NCI-H1105 treated with DMSO at 0.1 percent for 48 hours (cell line): ENCODE measurements around the gene HBS1L.

ENCODE experiments used
- DNase-seq: peaks from one replicate; lab custom pipeline; 2025; lab: John Stamatoyannopoulos, UW

Gene HBS1L

DNA sequence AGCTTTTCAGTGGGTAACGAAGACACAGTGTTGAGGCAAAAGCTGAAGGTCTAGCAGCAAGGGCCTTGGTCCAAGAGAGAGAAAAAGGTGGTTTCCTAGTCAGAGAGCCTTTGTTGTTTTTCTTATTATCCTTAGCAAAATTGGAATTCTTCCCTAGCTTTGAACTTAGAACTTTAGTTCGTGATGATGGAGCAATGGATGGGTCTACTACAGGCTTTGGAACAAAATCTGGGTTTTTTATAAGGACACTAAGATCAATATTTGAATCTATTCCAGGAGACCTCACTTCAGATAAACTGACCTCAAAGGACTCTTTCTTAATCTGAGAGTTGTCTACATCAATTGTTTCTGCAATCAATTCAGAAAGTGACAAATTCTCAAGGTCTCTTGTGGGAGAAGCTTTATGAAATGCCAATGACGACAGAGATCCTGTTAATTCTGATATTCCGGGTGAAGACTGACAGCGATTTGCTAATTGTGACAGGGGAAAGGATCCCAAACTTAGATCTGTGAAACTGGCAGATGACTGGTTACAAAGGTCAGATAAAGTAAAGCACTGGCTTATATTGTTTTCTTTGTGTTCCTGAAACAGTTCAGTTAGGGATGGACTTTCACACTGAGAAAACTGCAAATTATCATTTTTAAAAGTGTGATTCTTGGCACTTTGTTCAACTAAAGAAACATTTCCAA, 17.7 kb downstream of the HBS1L start:
- no peak for DNase-seq

DNA sequence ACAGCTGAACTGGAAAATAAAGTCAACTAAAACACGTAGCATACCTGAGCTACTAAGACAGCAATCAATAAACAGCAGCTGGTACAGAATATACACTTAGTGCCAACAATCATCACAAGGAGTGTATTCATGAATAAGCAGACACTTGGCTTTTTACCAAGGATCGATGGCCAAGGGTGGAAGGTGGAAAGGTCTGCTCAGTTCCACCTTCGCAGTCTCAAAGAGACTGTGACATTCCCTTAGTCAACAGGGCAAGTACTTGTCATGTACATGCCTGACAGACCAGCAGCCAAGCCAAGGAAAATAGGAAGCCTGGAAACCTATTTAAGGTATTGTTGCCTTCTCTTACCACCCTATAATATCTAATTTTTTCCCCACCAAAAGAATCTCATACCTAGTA, 21.4 kb downstream of the HBS1L start:
- peak; percentile 45 for DNase-seq

DNA sequence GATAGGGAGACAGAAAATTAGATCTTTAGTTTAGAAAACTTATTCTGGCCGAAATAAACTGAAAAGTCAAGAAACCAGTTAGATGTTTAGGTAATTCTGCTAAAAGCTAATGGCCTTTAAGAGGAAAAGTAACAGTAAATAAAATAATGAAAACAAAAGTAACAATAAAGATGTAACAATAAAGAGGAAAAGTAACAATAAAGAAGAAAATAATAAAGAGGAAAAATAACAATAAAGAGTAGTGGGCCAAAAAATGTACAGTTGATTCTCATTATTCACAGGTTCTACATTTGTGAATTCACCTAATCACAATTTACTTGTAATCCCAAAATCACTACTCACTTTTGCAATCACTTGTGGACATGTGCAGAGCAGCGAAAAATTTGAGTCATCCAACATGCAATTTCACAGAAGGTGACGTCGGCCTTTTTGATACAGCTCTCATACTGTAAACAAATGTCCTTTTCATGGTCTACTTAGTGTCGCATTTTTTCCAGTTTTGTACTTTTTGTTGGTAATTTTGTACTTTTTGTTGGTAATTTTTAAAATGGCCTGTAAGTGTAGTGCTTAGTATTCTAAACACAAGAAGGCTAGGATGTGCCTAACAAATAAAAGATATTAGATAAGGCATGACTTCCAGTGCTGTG, 24.0 kb downstream of the HBS1L start:
- DNase-seq = no peak

DNA sequence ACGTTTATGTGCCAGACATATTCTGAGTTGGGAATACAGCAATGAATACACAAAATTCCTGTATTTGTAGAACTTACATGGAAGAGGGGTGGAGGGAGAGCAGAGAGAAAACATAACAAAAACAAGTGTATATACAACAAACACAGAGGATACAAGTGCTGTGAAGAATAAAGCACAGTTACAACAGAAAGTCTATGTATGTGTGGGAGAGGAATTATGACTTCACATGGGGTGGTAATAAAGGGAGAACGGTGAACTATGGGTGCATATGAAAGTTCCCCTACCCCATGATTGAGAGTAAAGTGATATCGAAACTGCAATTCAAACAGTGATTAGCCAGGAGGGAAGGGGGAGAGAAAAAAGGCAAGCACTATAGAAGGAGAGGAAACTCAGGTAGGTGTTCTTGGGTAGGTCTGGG, 24.6 kb downstream of the HBS1L start:
- DNase-seq = no peak

DNA sequence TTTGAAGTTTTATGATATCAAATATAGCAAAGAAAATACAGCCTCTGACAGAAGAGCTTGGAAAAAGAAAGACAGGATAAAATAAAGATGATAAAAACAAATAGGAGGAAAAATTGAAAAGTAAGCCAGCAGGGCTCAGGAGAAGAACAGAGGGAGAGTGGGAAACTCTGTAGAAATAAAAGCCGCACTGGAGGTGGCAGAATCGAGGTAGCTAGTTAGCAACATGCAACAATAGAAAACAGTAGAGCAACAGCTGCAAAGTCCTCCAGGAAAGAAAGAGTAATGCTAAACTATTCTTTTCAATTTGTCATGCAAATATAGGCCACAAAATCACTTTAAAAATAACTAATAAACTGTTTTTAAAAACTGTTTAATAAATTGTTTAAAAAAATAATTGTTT, 28.8 kb downstream of the HBS1L start:
- no peak for DNase-seq

DNA sequence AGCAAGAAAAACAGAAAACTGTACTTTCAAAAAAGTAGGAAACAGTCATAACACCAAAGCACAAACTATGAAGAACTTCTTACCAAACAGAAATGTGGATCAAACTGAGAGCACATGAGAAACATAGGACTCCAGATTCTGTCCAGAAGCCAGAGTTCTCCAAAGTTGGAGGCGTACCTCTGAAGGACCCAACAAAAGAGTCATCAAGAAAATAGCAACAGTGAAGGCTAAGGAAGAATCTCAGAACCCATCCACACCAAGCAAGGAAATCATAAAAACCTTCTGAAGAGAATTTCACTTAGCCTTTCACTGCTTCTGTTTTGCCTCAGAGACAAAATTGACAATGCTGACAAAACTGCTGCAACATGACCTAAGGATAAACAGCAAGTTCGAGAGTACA, 29.4 kb downstream of the HBS1L start:
- DNase-seq = no peak

DNA sequence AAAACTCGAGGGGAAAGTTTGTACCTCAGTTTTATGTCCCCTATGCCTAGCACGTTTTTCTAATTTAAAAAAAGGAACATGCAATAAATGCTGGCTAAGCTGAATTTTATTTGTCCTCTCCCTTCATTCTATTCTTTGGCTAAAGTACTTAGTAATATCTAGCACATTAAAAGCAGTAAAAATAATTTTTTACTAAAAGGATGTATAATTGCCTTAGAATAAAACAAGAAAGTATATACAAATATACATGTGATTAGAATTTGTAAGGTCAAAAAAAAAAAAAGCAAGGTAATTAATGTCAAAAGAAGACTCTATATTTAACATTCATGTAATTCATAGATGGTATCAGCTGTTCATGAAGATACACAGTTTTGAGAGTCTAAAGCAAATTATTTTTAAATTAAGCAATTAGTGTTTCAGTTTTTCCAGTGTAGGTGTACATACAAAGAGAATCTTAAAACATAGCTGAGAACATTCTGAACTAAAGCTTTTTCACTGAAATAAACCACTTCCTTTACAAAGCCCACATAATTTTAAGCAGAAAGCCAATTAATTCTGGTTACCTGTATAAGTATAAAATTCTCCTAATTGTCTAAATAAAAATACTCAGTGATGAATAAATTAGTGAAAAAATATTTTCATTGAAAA, 32.4 kb downstream of the HBS1L start:
- no peak for DNase-seq

DNA sequence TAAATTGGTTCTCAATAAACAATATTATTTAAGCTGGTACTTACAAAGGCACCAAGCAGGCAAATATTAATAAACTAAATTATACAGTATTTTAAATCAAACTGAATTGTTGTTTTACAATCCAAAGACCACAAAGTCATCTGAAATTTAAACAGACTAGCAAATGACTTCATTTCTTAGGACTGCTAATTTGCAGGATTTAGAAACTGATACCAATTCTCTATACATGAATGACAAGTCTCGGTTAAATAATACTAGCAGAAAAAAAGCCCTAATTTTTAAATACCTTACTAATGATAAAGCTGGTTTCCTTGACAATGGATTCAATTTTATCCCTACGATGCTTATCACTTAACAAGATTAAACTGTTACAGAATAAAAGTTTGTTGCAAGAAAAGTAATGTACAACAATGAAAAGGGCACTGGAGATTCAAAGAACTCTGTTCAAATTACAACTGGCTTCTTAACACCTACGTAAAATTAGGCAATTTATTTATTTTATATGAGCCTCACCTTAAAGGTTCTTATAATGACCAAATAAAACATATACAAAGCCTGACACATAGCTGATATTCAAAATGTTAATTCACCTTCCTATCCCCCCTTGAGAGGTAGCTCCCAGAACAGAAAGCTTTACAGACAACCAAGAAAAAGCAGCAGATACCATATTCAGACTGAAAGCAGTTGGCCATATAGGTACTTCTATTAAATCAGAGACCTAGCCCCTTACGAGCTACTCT, 33.1 kb downstream of the HBS1L start:
- DNase-seq = no peak

DNA sequence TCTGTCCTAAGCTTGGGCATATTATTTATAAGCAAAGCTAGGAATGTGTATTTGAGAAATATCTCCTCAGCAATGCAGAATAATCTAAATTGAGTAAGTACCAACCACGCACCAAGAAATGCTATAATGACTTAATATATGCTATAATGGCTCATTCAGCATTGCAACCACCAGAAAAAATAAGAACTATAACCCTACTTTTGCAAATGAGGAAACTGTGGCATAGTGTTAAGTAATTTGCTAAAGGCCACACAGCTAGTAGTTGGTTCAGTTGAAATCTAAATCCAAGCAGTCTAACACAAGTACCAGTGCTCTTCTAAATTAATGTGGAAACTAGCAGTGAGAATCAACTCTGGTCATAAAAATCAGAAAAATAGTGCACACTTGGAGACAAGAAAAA, 35.7 kb downstream of the HBS1L start:
- no peak for DNase-seq

DNA sequence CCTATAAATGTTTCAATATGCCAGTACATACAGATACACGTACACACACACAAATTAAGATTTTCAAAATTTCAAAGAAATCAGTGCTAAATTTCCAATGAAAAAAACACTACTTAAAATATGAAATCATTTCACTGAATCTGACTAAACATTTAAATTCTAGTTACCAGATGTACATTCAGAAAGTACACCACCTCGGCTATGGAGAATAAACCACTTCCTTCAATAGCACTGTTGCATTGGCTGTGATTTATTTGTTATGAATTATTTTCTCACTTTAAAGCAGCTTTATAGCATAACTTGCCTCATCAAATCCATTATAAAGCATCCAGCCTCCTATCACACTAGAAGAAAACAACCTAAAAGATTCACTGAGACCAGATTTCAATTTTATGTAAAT, 36.6 kb downstream of the HBS1L start:
- DNase-seq = no peak

DNA sequence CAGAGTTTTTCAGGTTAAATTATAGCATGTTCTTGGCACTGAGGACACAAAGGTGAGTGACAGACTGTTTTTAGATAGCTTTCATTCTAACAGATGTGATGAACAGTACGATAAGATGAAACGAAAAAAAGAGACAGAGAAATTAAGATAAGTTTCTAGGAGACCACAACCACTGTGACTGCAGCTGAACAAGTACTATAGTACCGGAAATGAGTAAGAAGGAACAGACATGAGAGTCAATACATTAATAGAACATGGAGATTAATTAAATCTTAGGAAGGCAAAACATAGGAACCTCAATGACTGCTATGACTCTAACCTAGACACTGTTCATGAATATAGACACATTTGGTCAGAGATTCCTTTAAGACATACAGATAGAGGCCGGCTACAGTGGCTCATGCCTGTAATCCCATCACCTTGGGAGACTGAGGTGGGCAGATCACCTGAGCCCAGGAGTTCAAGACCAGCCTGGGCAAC, 40.2 kb downstream of the HBS1L start:
- no peak for DNase-seq

DNA sequence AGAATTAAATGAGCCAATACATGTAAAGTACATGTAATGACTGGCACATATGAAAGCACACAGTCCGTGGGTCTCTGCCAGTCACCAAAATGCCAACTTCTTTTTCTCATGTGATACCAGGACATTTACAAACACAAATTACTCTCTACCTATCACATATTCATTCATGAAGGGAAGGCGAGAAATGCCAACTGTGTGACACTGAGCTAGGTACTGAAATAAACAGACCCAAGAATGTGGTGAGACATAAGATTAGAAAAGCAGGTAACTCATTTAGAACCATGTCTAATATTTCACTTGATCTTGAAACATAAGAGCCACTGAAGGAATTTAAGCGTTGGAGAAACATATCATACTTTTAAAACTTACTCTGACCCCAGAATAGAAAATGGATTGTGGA, 41.4 kb downstream of the HBS1L start:
- DNase-seq = no peak

DNA sequence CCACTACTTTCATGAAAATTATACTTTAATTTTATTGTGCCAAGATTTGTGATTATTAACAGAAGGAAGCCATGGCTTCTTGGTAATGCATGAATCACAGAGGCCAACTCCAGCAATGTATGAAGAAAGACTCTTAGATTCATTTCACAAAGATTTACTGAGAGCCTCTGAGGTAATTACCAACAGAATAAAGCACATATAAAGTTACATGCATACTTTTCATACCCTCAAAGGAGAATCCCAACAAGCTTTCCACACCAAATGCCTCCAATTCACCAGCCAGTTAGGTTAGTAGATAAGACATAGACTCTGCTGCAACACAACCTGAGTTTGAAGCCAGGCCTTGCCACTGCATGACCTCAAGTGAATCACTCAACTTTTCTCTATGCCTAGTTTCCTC, 41.9 kb downstream of the HBS1L start:
- no peak for DNase-seq

DNA sequence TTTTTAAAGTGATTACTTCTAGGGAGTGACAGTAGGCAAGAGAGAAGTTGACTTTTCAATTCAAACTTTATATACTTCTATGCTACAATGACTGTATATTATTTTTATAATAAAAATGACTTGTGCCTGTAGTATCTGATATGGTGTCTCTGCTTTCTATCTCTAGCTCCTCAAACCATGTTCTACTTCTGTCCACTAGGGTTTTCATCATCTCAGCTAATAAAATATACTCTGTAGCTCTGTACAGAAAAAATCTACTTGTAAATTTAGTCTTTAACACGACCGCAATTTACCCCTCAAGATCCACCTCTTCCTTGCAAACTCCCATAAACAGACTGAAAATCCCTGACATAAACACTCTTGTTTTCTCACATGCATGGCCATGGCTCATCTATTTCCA, 42.3 kb downstream of the HBS1L start:
- no peak for DNase-seq

DNA sequence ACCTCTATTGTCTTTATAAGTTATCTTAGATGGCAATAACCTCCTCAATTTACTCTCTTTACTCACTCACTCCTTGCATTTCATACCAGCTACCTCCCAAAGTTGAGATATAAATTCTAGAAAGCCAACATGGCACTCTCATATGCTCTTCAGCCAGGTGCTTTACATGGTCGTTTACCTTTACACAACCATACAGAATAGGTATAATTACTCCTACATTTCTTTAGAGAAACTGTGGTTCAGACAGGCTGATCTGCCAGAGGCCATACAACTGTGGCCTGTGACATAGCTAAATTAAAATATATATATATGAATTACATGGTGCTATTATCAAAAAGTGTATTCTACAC, 45.7 kb downstream of the HBS1L start:
- DNase-seq = no peak

DNA sequence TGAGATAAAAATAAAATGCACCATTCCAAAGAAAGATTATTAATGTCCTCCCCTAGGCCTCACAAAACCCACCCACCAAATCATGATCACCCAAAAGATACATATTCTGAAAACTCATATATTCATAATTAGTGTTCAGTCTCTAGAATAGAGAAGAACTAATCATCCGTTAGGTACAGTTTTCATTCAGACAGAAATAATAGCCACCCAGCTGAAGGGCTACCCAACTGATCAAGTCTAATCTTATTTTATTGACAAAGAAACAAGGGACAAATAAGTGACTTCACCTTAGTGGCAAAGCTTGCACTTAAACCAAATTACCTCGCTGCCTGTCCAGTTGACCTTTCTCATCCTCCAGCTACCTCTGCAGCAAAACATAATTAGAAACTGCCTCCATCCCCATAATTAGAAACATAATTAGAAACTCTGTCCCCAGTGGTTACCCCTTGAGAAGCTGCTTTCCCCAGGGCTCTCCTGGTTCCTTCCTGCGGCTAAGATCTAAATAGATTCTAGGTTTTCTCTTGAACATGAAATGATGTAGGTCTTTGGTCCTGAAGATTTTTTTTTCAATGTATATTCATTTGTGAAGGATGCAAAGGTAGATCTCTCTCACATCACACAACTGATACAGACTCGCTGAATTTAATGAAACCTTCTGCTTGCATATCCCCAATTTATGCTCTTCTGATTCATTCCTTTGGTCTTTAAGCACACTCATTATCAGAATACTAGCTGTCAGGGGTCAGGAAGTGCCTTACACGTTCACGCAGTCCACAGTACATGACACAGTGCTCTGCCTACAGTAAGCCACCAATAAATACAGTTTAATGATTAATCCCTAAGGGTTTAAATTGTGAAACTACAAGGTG, 46.3 kb downstream of the HBS1L start:
- DNase-seq = no peak

DNA sequence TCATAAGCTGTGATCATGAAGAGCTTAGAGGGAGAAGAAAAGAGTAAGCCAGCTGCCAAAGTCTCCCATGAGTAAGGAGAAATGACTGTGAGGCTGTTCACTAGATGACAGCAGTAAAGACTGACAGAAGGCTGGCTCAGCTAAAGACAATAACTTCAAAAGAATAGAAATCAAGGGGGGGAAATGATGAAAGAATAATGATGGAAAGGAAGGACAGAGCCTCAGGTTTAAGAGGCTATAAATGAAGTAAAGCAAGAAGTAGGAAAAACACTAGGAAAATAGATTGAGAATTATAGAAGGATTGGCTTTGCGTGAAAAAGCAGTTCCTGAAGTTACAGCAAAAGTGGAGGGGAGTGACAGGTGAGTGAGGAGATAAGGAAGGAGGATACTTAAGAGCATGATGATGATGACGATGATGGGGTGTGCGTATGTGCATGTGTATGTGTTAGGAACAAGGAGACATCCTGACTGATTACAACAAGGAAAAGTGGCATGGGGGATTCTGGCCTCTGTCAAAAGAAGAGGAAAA, 48.2 kb downstream of the HBS1L start:
- no peak for DNase-seq

DNA sequence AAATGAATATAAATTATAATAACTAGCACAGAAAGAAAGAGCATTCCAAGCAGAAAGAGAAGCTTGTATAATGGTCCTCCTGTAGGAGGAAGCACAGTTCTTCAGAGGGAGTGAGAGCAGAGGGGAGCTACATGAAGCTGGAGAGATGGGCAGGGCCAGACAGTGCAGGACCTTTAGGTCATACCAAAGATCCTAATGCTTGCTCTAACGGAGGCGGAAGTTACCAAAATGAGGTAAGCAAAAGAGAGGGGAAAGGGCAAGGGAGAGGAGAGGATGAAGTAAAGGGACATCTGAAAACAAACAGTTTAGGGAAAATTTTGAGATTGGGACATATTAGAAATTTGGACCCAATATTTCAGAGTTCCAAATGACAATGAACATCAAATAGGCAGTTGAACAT, 50.2 kb downstream of the HBS1L start:
- no peak for DNase-seq

DNA sequence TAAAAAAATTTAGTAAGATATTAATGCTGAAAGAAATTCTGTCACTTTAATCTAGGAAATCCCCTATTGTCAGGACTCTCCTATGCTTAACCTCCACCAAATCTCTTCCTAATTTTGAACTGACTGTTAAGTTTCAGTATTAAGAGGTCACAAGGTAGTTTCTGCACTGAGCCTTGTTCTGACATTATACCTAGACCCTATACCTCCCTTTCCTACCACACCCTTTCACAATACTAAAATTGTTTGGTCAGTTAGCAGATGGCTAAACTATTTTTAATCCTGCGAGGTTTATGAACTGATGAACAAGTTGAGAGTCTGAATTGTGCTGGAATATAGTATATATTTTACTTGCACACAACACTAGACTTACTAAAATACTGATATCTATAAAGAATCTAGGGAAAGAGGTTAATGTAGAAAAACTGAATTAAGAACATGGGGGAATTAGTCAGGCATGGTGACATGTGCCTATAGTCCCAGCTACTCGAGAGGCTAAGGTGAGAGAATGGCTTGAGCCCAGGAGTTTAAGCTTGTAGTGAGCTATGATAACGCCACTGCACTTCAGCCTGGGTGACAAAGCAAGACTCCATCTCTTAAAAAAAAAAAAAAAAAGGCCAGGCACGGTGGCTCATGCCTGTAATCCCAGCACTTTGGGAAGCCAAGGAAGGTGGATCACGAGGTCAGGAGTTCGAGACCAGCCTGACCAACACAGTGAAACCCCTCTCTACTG, 51.5 kb downstream of the HBS1L start:
- DNase-seq = no peak

DNA sequence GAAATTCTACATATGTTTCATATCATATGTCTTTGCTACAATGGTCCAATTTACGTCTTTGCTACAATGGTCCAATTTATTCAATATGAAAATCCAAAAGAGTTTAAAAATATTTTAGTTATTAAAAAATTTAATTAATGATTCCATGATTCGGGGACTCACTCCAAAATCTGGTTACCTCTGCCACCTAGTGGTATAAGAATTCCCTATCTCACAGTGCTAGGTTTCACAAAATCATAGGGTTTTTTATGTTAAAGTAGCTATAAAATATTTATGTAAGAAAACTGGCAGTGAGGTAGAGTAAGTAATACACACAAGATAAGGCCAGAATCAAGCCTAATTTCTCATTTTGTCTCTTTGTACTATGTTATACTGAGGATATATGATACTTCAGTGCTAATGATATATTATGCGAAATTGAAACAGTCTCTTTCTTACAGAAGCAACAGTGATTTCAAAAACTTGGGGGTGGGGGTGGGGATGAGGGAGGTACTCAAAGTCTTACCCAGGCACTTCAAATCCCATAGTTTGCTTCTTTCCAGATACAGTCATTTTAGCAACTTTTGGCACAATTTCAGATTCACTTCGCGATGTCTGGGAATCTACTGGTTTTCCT, 52.3 kb downstream of the HBS1L start:
- DNase-seq = peak; percentile 11
